Left lung (tissue), 10 donors: Measurements from ENCODE around the gene SNX30. TPM values are rescaled to one million over a fixed set of nuclear protein-coding genes. Genes with fewer than 3 reads are reported as not detected.
A peak's percentile ranks its signal among the peaks of the same experiment; 100 is the strongest.

Experiments
- ATAC-seq: fragments of 200-7000 bp; cut with Tn5 transposase; one replicate; pipeline ENCODE4 v1.9.1; 2020; ENCODE audit warnings: moderate library complexity
- DNase-seq, 4 donors: peaks; one replicate each; pipeline ENCODE4 v3.0.0-alpha.2; 2013 to 2020
- H3K27ac ChIP-seq, 2 donors: fragments of 200-600 bp; sonication (generic) in 1 of 2; one replicate each; pipeline versions ENCODE4 v1.5.0 to v1.8.0; 2020 to 2021
- H3K27me3 ChIP-seq, 2 donors: fragments of 200-600 bp; sonication (generic) in 1 of 2; one replicate each; pipeline versions ENCODE4 v1.5.0 to v1.8.0; 2020 to 2021
- H3K36me3 ChIP-seq, 2 donors: fragments of 200-600 bp; sonication (generic) in 1 of 2; one replicate each; pipeline versions ENCODE4 v1.5.0 to v1.8.0; 2020 to 2021
- H3K4me1 ChIP-seq, 2 donors: fragments of 200-600 bp; one replicate each; pipeline ENCODE4 v1.8.0; 2021
- H3K4me3 ChIP-seq, 2 donors: fragments of 200-600 bp; sonication (generic) in 1 of 2; one replicate each; pipeline versions ENCODE4 v1.5.0 to v1.8.0; 2020 to 2021; ENCODE audit warnings: mild to moderate bottlenecking in 1 of 2
- H3K9me3 ChIP-seq, 2 donors: fragments of 200-600 bp; sonication (generic) in 1 of 2; one replicate each; pipeline versions ENCODE4 v1.5.0 to v1.8.0; 2020 to 2021
- CTCF ChIP-seq, 2 donors: fragments of 200-600 bp; sonication (generic) in 1 of 2; IDR thresholded peaks; one replicate each; pipeline versions ENCODE4 v1.5.0 to v1.8.0; 2021; ENCODE audit warnings: antibody characterized with exemption in 2 of 2
- intact Hi-C, 2 donors: fragments of 100-400 bp; cut with DNase I; formaldehyde crosslinking; loops; one replicate each; pipeline versions ENCODE4 v1.11.2 to v1.14.2; 2022
- polyA plus RNA-seq, 6 donors: library from polyadenylated mRNA; unstranded; fragments of 120-200 nt; gene quantifications; one replicate each; pipeline ENCODE4 v1.2.1, GENCODE V29; 2013; ENCODE audit not compliant: insufficient read length in 6 of 6
- total RNA-seq, 2 donors: library from RNA; stranded (reverse); fragmentation: NEBNext Ultra II Directional; extraction: Animal tissue kit (Norgen Biotek cat#: 25700); gene quantifications; one replicate each; pipeline ENCODE4 v1.2.1, GENCODE V29; 2021
- donor health status: DM: no; HTN: yes; CAD: no.
- donor health status: DM: no; HTN: no; CAD: no.

Gene SNX30
- total and polyA plus RNA-seq, 8 donors = 22.4 to 69.4 (median 34.6) TPM

- Histone ChIP-seq H3K4me1 (peaks cover 8 to 55% of the 10 kb centered on the region in 2 donors), H3K9me3 (no peaks in the 10 kb centered on the region), H3K4me3 (no peak overlapping the region), H3K27me3 (peaks cover 0 to 36% of the 10 kb centered on the region in 2 donors), H3K27ac (no peak overlapping the region), H3K36me3 (no peaks in the 10 kb centered on the region)
- intact Hi-C loops = no loop called here
- ATAC-seq = no peak
- TF ChIP-seq CTCF (IDR thresholded peaks at IDR 0.05) = no peak
- no peak for DNase-seq
Measured at GRCh38 chr9:112891521-112891920, 141.0 kb downstream of the SNX30 start.

- no peak for ATAC-seq
- no peak for DNase-seq
- no peak overlapping the region for H3K27ac ChIP-seq
- no peak overlapping the region for H3K4me3 ChIP-seq
- H3K9me3 ChIP-seq = no peaks in the 10 kb centered on the region
- no peak for TF ChIP-seq CTCF (IDR thresholded peaks at IDR 0.05)
- peaks cover 8 to 55% of the 10 kb centered on the region in 2 donors for H3K4me1 ChIP-seq
- H3K27me3 ChIP-seq = peaks cover 0 to 36% of the 10 kb centered on the region in 2 donors
- H3K36me3 ChIP-seq = no peaks in the 10 kb centered on the region
- intact Hi-C loops = no loop called here
Measured at GRCh38 chr9:112892981-112893380, 142.4 kb downstream of the SNX30 start.

- no peak overlapping the region for H3K4me3 ChIP-seq
- TF ChIP-seq CTCF (IDR thresholded peaks at IDR 0.05) = no peak
- intact Hi-C loops = no loop called here
- no peaks in the 10 kb centered on the region for H3K36me3 ChIP-seq
- no peak for DNase-seq
- peak overlapping the region in 1 of 2 donors; percentile 73 for H3K27ac ChIP-seq
- peaks cover 0 to 36% of the 10 kb centered on the region in 2 donors for H3K27me3 ChIP-seq
- peaks cover 8 to 55% of the 10 kb centered on the region in 2 donors for H3K4me1 ChIP-seq
- no peak for ATAC-seq
- H3K9me3 ChIP-seq = no peaks in the 10 kb centered on the region
Measured at GRCh38 chr9:112894041-112894440, 143.5 kb downstream of the SNX30 start.

- Histone ChIP-seq H3K27ac (peak overlapping the region in 1 of 2 donors; percentile 73), H3K9me3 (no peaks in the 10 kb centered on the region), H3K36me3 (no peaks in the 10 kb centered on the region), H3K27me3 (peaks cover 0 to 30% of the 10 kb centered on the region in 2 donors), H3K4me3 (no peak overlapping the region), H3K4me1 (peaks cover 8 to 49% of the 10 kb centered on the region in 2 donors)
- ATAC-seq (no peak), DNase-seq (no peak)
- TF ChIP-seq CTCF (IDR thresholded peaks at IDR 0.05) = no peak
- intact Hi-C loops = no loop called here
Measured at GRCh38 chr9:112894699-112895098, 144.1 kb downstream of the SNX30 start.

- DNase-seq = no peak
- no peak for ATAC-seq
Measured at GRCh38 chr9:112896131-112896530, 145.6 kb downstream of the SNX30 start.

More at GRCh38 chr9:112896131-112896530, 145.6 kb downstream of the SNX30 start:
- Histone ChIP-seq H3K27ac (no peak overlapping the region), H3K36me3 (no peaks in the 10 kb centered on the region), H3K9me3 (no peaks in the 10 kb centered on the region), H3K27me3 (peaks cover 0 to 16% of the 10 kb centered on the region in 2 donors), H3K4me1 (peaks cover 5 to 35% of the 10 kb centered on the region in 2 donors), H3K4me3 (no peak overlapping the region)
- no peak for TF ChIP-seq CTCF (IDR thresholded peaks at IDR 0.05)
- intact Hi-C loops = no loop called here
